NB4 (cell line): Measurements from ENCODE around the gene NYAP2.
A peak's percentile ranks its signal among the peaks of the same experiment; 100 is the strongest.

Experiments used
- DNase-seq: peaks from one replicate; pipeline ENCODE4 v3.0.0; 2010; ENCODE audit warnings: low read depth
- H3K4me3 ChIP-seq: one replicate; pipeline ENCODE4 v1.5.1; 2011; ENCODE audit warnings: mild to moderate bottlenecking, low read depth, low read length, moderate library complexity
- CTCF ChIP-seq: IDR thresholded peaks from one replicate; pipeline ENCODE4 v1.5.1; 2012; ENCODE audit warnings: low read depth, low read length
- MAX ChIP-seq: IDR thresholded peaks from 2 replicates; pipeline ENCODE4 v1.6.1; 2011; ENCODE audit warnings: low read depth, low read length
- MYC ChIP-seq: IDR thresholded peaks from 2 replicates; pipeline ENCODE4 v1.6.1; 2011; ENCODE audit warnings: low read depth, low read length
- POLR2A ChIP-seq: IDR thresholded peaks from 2 replicates; pipeline ENCODE4 v1.6.1; 2011; ENCODE audit warnings: mild to moderate bottlenecking; ENCODE audit not compliant: insufficient read length; ENCODE audit errors: extremely low read depth

The NYAP2 gene

GRCh38 chr2:225400546-225401400, 1.3 kb downstream of the NYAP2 start:
- DNase-seq, result no peak
- no peak overlapping the region for H3K4me3 ChIP-seq
- TF ChIP-seq MYC (no peak), POLR2A (no peak), CTCF (no peak), MAX (no peak)

- TF ChIP-seq MYC, result no peak
- TF ChIP-seq MAX, result no peak
- TF ChIP-seq POLR2A, result no peak
- no peak for TF ChIP-seq CTCF
- DNase-seq, result no peak
- no peak overlapping the region for H3K4me3 ChIP-seq
These were observed 2.8 kb downstream of the NYAP2 start for GRCh38 chr2:225402210-225402776.

- TF ChIP-seq MAX, result no peak
- peak; percentile 3 for TF ChIP-seq CTCF
- H3K4me3 ChIP-seq, result no peak overlapping the region
- DNase-seq, result no peak
These were observed 11.9 kb downstream of the NYAP2 start for GRCh38 chr2:225411452-225411851.

- no peak for TF ChIP-seq MAX
- TF ChIP-seq CTCF, result no peak
- no peak for TF ChIP-seq POLR2A
- no peak for TF ChIP-seq MYC
- DNase-seq, result no peak
- H3K4me3 ChIP-seq, result no peak overlapping the region
These were observed 14.3 kb downstream of the NYAP2 start for GRCh38 chr2:225413786-225414185.

GRCh38 chr2:225414902-225415301, 15.4 kb downstream of the NYAP2 start:
- TF ChIP-seq MAX (no peak), MYC (no peak), CTCF (no peak), POLR2A (no peak)
- DNase-seq, result no peak
- H3K4me3 ChIP-seq, result no peak overlapping the region
